NOMO-1 (cell line): Measurements from ENCODE around the gene DRICH1.
"Not testable (repeated sequence)": the region's sequence is repeated elsewhere in the genome, so short reads cannot be mapped to it uniquely, and the experiment has no call there.

ENCODE experiments used
- DNase-seq, 2 experiments: peaks; one replicate each; lab custom pipeline; 2025; ENCODE audit not compliant: unreplicated experiment in 2 of 2; lab: John Stamatoyannopoulos, UW

DRICH1 gene

DNA sequence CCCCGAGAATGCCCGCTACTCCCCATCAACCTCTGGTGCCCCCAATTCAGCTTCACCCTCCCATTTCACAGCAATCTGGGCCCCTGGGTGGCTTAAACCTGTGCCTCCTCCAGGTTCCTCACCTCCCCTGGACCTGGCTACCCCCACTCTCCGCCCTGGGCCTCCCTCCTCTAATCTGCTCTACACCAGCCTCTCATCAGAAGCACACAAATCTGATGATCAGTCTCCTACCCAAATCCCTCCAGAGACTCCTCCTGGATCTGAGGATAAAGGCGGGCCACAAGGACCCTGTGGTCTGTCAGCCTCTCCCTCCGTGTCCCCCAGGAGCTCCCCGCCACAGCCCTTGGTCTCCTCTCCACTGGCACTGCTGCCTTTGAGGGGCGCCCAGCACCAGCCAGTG is 28.9 kb downstream of the DRICH1 start:
- no peak for DNase-seq

DNA sequence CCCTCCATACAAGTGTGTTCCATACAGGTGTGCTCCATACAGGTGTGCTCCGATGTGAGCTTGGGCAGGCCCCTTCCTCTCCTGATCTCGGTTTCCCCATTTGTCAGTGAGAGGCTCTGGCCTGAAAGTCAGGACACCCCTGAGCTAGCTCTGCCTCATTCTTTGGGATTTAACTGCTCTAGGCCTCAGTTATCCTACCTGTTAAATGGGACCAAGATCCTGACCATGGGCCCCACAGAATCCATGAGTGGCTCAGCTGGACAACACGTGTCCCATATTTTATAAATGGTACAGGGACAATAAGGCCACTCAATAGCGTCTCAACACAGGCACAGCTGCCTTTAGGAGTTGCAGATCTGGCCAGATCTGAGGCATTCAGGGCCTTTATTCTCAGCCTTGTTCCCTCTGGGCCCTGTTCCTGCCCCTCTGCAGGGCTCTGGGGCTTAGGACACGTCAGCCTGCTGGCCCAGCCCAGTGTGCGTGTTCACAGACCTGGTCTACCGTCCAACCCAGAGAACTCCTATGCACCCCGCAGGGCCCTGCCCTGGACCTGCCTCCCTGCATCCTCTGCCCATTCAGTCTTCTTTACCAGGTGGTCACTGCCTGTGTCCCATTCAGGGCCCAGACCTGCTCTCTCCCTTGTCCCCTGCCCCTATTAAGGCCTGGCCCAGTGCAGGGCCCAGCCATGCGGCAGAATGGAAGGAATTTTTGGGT is 33.2 kb downstream of the DRICH1 start:
- no peak for DNase-seq

DNA sequence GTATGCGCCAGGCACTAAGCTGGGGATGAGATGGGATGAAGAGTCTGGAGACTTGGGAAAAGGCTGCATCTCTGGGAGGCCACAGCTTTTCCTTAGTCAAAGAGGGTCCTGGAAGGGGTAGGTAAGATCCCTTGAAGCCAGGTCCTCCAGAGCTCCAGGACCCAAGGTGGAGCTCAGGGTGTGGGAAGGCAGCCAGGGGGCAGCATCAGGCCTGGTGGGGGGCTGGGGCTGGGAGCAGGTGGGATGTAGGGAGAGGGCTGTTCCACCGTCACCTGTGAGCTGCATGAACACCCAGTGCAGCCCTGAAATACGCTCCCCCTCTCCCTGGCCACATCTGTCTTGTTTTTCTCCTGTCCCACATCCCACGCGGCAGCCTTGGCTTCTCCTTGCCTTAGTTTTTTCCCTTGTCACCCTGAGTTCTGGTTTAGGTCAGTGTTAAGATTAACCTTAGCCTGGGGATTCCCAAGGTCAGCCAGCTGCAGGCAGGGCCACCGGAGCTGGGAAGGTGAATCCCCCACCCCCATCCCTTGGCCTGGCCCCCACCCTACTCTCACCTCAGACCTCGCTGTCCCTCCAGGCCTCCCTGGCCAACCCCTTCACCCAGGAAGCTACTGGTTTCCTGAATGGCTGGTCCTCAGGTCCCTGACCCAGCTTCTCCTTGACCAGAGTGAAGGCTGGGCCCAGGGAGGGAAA is 34.4 kb downstream of the DRICH1 start:
- DNase-seq = not testable (repeated sequence)

GRCh38 chr22:23595904-23596303 is 36.2 kb downstream of the DRICH1 start:
- not testable (repeated sequence) for DNase-seq

DNA sequence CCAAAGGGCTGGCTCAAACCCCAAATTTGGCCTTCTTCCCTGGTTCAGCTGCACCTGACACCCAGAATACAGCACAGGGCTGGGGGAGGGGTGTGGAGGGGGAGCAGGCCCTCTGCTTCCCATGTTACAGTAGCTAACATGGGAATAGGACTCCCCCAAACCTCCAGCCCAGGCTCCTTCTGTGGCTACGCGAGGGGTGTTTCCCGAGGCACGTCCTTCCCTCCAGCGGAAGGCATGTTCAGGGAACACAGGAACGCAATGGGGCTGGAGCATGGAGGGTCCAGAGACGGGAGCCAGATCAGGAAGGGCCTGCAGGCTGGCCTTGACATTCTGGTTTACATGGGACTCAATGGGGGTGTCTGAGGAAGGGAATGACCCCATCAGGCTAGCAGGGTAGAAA is 40.3 kb downstream of the DRICH1 start:
- DNase-seq = no peak

GRCh38 chr22:23591201-23591791 is 40.8 kb downstream of the DRICH1 start:
- DNase-seq = peak; percentile 14 to 22

DNA sequence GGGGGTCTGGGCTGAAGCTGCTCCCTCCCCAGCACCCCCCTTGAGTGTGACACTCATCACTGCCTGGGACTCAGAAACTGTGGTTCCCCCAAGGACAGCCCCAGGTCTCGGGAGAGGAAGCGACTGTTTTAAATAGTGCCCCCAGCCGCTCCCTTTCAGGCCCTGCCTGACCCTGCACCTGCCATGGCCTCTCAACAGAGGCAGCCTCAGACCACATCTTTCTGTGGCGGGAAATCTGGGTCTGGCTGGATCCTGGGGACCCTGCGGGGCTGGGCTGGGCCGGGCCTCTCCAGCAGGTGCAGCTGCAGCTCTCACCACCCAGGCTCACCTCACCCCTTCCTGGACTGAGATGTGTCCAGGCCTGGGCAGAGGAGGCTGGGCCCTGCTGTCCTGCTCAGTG is 48.3 kb downstream of the DRICH1 start:
- DNase-seq = no peak

GRCh38 chr22:23583153-23583552 is 49.0 kb downstream of the DRICH1 start:
- DNase-seq = no peak

DNA sequence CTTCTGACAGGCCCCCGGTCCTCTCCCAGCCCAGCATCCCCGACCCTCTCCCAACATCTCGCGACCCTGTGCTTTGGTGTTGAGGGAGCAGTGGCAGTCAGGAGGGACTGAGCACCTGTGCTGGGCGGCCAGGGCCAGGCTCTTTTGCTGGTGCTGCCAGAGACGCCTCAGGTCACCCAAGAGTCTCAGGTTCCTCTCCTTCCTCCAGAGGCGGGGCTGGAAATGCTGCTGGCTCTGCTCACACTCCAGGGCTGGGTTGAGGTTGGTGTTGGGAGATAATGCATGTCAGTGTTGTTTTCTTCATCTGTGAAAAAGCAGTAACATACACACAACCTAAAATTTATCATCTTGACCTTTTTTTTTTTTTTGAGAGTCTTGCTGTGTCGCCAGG is 50.9 kb downstream of the DRICH1 start:
- no peak for DNase-seq

- DNase-seq = no peak
These were observed 51.4 kb downstream of the DRICH1 start for GRCh38 chr22:23580576-23581259.

- no peak for DNase-seq
These were observed 52.1 kb downstream of the DRICH1 start, which contains the start of gene IGLL1 for GRCh38 chr22:23579870-23580575. TSS of gene IGLL1 (minus strand) at chr22:23580290. CDS start at chr22:23580190, 100 bp downstream.

DNA sequence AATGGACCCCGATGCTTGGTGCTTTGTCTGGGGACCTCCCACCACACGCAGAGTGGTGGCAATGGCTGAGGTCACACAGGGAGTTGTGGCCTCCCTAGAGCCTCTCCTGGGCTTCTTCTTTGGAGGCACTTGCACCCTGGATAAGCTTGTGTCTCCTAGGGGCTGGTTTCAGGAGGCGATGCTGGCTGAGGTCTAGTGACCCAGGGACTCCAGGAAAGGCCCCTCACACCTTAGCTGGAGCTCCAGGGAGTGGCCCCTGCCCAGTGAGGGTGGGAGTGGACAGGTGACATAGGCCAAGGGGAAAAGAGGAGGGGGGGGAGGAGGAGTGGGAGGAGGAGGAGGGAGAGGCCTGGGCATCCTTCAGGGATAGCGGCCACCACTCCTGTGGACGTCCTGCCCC is 52.8 kb downstream of the DRICH1 start:
- no peak for DNase-seq

GRCh38 chr22:23578306-23578705 is 53.8 kb downstream of the DRICH1 start:
- no peak for DNase-seq

GRCh38 chr22:23576681-23577080 is 55.4 kb downstream of the DRICH1 start:
- DNase-seq = no peak

GRCh38 chr22:23575601-23576000 is 56.5 kb downstream of the DRICH1 start:
- no peak for DNase-seq

DNA sequence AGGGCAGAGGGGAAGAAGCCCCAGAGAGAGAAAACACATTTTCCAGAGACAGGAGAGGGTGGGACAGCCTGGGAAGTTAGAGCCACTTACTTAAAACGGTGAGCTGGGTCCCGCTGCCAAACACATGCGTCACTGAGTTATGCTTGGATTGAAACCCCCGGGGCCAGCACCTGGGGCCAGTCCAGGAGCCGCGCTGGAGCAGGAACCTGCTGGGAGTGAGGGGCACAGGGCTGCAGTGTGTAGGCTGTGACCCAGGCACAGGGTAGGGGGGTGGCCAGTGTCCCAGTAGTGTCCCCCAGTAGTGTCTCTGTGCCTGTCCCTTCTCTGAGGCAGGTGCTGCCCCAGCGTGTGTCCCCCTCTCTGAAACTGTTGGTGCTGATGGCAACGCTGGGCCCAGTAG is 57.2 kb downstream of the DRICH1 start:
- DNase-seq = no peak

DNA sequence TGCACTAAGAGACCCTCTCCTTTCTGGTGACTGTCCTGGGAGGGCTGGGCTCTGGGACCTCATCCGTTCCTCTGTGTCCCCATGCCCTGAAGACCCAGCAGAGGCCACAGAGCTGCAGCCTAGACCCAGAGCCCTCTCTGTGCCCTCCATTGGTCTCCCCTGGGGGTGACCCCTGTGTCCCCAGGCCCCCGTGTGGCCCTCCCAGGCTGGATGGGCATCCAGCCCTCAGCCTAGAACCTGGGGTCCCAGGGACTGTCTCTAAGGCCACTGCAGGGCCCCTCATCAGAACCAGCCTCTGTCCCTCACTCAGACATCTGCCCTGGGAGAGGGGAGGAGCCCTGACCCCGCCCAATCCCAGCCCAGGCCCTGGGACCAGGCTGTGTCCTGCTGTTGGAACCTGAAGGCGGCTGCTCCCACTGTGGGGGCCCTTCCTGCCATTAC is 57.7 kb downstream of the DRICH1 start:
- no peak for DNase-seq

DNA sequence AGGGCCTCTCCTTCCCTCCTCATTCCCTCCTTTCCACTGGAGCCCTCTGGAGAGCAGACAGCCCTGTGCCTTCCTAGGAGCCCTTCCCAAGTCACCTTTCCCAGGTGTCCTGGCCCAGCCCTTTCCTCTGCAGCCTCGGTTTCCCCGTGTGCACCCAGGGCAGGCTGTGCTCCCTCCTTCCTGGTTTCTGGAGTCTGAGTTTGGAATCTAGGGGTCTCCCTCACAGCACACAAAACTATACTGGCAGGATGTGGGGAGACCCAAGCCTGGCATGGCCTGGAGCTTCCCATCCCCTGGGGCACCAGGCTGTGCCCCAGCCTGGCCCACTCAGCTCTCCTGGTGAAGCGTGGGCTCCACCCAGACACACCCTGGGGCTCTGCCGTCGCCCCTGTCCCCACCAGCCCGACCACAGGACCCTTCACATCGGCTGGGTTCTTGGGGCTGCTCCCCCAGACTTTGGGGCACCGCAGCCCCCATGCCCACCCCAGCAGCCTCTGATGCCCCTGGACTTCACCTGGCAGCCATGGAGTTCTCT is 58.4 kb downstream of the DRICH1 start:
- not testable (repeated sequence) for DNase-seq

- not testable (repeated sequence) for DNase-seq
These were observed 59.0 kb downstream of the DRICH1 start for GRCh38 chr22:23573106-23573505.

DNA sequence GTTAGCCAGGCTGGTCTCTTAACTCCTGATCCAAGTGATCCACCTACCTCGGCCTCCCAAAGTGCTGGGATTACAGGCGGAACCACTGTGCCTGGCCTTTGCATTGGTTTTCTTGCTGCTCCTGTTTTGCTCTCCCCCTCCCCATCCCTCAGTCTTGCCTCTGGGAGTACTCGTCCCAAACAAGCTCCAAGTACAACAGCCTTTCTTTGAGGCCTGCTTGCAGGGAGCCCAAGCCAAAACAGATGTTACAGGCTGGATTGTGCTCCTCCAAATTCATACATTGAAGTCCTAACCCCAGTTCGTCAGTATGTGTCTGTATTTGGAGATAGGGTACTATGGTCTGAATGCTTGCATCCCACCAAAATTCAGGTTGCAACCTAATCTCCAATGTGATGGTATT is 60.6 kb downstream of the DRICH1 start:
- no peak for DNase-seq
